Measurements from ENCODE around the gene SORCS2.
A peak's percentile ranks its signal among the peaks of the same experiment; 100 is the strongest.

Gene SORCS2

GRCh38 chr4:7745301-7745885 is 553.1 kb downstream of the SORCS2 start:
- no peak for DNase-seq

GRCh38 chr4:7746351-7747061 is 554.2 kb downstream of the SORCS2 start:
- DNase-seq, result no peak

GRCh38 chr4:7747062-7747385 is 554.7 kb downstream of the SORCS2 start:
- no peak for DNase-seq

DNA sequence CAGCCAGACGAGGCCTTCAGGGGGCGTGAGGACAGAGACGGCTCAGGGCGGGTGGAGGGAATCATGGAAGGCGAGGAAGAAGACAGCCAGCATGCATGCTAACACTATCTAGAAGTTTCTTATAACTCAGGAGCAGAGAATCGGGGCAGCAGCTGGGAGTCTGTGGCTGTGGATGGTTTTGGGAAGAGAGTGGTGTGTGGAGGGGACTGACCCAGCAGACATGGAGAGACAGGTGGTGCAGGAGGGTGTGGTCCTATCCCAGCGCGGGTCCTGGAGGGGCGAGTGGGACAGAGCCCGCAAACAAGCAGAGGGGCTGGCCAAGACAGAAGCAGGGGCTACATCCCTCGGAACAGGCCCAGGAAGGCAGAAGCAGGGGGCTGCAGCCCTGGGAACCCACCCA is 555.2 kb downstream of the SORCS2 start:
- DNase-seq, result no peak

DNA sequence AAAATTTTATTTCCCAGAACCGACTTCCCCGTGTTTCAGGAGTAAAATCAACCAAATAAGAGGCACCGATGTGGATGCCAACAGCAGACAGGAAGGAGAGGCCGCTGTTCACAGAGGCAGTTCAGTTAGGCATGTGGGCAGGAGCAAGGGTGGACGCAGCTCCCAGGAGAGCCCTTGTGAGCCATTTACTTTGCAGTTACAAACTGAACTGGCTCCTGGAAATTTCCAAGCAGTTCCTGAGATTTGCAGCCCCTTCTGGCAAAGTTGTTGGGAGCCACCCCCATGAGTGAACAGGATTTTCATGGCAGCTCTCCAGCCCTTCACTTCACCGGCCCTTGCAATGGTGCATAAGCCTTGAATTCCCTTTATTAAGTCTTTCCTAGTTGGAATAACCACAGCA is 558.2 kb downstream of the SORCS2 start:
- DNase-seq, result no peak

GRCh38 chr4:7750972-7751371 is 558.6 kb downstream of the SORCS2 start:
- DNase-seq, result no peak

DNA sequence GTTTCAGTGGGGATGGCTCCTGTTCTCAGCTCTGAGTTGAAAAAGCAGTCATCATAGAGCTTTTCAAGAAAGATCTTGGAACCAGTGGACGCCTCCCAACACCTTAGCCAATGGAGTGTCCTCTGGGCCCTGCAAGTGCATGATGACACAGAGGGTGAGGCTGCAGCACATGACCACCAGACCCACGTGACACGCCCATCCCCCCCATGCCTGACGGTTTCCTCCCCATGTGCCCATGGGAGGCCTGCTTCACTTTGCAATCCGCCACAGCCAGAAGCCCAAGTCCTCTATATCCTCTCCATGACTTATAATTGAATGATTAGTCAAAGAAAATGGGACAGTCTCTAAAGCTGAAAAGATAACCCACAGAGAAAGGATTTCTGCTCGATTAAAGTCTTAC is 560.3 kb downstream of the SORCS2 start:
- DNase-seq, result no peak

DNA sequence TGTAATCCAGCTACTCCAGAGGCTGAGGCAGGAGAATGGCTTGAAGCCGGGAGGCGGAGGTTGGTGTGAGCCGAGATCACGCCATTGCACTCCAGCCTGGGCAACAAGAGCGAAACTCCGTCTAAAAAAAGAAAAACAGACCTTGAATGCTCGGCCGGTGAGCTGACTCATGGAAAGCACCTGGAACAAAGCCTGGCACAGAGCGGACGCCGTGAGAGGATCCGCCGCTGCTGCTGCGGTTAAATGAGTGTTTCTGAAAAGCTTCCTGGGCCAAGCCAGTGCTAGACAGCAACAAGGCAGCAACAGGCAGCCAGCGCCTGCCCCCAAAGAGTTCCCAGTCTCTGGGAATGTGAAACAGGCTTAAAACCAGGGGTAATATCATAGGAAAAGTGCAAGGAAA is 560.9 kb downstream of the SORCS2 start:
- no peak for DNase-seq

- DNase-seq, result no peak
Observed at GRCh38 chr4:7753931-7754465, 561.7 kb downstream of the SORCS2 start.

GRCh38 chr4:7754565-7755262 is 562.4 kb downstream of the SORCS2 start:
- no peak for DNase-seq

DNA sequence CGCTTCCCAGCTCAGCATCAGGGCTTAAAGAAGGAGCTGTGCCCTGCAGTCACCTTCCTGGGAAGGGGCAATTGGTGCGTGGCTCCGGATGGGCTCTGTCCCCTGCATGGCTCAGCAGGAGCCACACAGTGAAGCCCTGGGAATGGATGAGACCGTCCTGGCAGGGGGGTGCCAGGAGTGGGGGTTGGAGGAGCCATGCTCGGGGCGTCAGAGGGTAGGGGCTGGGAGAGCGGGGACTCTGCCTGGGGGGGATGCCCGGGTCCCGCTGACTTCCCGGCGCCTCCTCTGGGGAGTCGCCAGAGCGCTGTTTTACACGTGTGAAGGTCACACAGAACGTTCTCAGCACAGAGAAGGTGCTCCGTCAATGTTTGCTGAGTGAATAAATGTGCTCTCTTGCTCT is 563.2 kb downstream of the SORCS2 start:
- no peak for DNase-seq

DNA sequence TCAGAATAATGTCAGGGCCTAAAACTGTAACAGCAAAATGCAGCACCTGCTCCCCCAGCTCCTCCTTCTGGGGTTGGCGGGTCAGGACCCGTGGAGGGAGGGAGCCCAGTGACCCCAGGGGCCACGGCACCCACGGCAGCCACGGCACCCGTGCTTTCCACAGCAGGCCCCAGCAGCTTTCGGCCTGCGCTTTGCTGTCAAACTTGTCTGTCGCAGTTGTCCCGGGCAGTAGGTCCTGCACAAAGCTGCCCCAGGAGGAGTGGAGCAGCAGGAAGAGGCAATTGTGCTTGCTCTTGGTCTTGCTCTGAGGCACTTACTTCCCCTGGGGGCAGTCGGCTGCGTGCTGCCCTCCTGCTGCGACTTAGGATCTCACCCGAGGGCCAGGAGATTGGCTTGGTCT is 563.7 kb downstream of the SORCS2 start:
- no peak for DNase-seq

DNA sequence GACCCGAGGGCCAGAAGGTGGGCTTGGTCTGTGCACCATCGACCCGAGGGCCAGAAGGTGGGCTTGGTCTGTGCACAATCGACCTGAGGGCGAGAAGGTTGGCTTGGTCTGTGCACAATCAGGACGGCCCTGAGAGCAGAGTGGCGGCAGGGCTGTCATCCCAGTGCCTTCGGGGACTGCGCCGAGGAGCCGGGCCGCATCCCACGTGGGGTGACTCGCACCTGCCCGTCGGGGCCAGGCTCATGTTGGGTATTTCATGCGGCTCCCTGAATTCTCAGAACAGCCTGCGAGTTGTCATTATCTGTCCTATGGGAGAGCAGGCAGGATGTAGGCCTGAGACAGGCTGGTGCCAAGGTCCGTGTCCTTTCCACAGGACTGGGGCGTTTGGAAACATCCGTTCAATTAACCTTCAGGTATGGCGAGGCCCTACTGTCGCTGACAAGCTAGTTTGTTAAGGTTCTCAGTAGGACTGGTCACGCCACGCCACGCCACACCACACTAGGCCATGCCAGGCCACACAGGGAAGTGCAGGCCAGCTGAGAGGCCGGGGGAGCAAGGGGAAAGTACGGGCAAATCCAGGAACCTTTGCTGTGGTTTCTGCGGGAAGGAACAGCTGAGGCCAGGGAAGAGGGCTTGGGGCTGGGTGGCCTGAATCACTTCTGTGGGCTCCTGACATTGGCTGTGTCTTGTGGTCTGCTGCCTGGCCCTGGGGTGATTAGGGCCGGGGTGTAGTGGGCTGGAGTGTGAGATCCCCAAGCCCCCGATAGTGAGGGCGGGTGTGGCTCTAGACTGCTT is 564.4 kb downstream of the SORCS2 start:
- no peak for DNase-seq

DNA sequence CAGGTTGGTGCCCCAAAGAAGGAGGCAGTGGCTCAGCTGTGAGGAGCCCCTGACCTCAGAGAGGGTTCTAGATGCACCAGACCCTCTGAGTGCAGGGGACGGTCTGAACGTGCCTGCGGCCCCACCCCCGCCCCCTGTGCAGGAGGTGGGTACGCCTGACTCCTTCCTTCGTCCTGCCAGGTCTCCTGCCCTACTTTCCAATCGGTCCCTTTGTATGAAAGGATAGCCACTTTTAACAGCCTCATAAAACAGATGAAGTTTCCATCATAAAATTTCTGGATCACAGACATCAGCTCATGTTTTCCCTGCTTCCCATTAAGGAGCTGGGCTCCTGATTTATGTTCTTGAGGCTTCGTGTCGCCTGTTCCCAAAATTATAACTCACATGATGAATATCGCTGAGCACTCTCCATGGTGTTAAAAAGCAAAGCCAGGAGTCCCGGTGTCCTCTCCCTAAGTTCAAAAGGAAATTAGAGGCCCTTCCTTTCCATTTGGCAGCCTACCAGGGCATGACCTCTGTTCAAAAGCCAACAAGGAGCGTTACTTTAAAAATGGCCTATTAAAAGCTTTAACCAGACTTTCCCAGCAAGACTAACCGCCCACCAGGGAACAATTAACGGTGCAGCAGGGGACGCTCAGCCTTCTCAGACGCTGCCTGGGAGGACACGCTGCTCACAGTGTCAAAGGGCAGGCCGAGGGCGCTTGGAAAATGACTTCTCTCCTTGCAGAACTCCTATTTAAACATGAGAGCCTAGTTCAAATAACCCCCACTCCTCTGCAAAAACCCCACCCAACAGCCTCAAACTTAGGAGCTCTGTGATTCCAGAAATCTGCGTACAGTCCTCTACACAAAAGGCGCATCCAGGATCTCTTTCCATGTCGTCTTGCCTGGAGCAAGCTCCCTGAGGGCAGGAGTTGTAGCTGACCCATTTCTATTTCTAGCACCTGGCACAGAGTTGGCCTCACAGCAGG is 565.4 kb downstream of the SORCS2 start:
- DNase-seq, result no peak

GRCh38 chr4:7758476-7758875 is 566.1 kb downstream of the SORCS2 start:
- no peak for DNase-seq

DNA sequence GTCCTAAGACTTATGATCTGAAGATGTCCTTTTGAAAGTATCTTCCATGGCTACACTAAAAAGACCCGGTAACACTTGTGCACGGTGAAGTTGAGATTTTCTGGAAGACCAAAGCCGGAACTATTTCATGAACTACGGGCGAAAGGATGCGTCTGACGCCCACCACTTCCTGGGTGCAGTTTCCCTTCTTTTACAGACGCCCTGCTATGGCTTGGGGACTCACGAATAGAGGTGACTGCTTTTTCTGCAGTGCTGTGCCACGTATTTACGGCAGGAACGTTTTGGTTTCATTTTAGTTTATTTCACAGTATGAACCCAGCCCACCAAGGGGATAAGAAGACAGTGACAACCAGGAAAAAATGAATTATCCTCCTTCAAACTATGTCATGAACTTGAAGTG is 566.9 kb downstream of the SORCS2 start:
- peak; percentile 56 for DNase-seq

DNA sequence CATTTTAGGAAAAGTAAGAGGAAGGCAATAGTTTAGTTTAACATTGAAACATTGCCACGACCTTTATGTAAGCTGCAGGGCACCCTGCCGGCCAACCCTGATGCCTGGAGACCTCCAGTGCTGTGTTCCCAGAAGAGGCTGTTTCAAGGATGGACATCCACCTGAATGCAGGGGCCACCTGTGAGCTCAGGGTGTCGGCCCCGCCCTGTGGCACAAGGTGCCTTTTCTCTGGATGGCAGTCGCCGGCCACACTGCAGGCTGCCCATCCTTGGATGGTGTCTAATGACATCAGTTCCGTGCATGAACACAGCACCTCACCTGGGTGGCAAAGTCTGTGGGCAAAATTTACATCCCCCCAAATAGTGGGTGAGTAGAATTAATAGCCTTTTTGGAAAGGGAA is 567.3 kb downstream of the SORCS2 start:
- peak; percentile 34 for DNase-seq

DNA sequence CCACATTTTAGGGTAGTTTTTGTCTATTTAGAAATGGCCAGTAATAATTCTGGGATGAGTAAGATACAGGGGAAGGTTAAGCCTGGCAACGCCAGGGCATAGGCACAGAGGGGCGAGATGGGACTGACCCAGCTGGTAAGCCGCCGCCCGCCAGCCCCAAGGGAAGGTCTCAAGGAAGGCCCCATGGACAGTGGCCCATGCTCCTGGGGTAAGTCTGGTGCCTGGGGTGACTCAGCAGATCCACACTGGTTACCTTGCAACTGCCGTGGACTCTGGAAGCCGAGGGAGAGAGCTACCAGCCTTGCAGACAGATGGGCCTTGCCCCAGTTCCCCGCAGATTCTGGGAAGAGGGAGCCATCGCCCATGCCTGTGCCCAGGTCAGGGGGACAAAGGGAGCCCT is 567.9 kb downstream of the SORCS2 start:
- no peak for DNase-seq

GRCh38 chr4:7760706-7761105 is 568.4 kb downstream of the SORCS2 start:
- no peak for DNase-seq

GRCh38 chr4:7761312-7761711 is 569.0 kb downstream of the SORCS2 start:
- DNase-seq, result no peak

- peak; percentile 61 for DNase-seq
Observed at GRCh38 chr4:7761720-7762119, 569.4 kb downstream of the SORCS2 start.

DNA sequence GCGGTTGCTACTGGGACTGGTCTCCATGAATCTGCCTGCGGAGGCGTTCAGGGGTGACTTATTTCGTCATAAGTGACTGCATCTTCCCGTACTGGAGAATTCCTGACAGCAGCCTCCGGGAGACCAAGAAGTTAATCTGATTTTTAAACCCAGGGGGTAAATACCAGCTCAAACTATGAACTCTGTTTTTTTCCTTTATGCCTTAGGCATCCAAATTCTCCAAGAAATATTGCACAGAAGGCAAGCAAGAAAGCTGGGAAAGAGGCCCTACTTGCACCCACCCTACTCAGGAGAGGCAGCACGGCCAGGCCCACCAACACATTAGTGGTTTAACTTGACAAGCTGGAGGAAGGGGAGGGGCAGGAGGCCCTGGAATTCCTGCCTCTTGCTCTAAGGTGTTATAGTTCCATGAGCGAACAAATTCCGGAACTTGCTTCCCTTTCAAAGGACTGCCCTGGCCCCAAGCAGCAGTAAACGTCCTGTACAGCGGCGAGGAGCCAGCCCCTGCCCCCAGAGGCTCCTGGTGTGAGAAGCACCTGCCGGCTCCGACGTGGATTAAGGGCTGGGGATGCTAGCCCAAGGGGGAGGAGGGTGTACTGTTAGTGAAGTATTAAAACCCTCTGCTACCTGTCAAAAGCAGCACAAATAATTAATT is 570.2 kb downstream of the SORCS2 start:
- no peak for DNase-seq
